Left renal cortex interstitium (tissue), 4 donors: ENCODE measurements around the gene PITPNM1. TPM values are rescaled to one million over a fixed set of nuclear protein-coding genes. Genes with fewer than 3 reads are reported as not detected.
"Not testable (repeated sequence)": the region's sequence is repeated elsewhere in the genome, so short reads cannot be mapped to it uniquely, and the experiment has no call there.

Source experiments
- DNase-seq, 4 donors: peaks; one replicate each; pipeline ENCODE4 v3.0.0-alpha.2; 2013; ENCODE audit warnings: low read depth in 4 of 4, low spot score in 2 of 4, missing footprints in 1 of 4
- polyA plus RNA-seq, 4 donors: library from polyadenylated mRNA; unstranded; fragments of 120-200 nt; gene quantifications; one replicate each; pipeline ENCODE4 v1.2.1, GENCODE V29; 2013; ENCODE audit not compliant: insufficient read length in 4 of 4

PITPNM1 gene
- polyA plus RNA-seq = 10 to 100 TPM; 27.5 to 41.0 (median 37.8) TPM

DNA sequence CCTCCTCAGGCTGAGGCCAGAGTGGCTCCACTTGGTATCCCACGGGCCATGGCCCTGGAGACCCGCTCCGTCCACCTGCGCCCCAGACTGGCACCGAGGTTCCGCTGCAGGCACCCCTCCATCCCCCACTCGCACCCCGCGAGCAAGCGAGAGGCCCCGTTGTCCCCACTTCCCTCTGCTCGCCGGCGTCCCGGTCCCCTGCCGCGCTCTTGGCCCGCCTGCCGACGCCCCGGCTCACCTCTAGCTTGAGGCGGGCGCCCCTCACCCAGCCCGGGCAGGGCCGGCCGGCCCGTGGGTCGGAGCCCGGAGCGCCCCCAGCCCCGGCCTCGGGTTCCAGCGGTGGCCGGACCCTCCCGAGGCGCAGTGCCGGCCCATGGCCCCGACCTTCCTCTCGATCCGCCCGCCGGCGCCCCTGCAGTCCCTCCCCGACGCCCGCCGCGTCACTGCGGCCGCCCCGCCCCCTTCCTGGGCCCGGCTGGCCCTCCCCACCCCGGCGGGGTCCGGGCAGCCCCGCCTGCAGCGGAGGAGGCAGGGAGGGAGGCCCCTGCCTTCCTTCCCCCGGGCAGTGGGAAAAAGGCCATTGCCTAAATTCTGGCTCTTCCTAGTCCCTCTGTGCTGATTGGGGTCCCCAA, at the start of gene PITPNM1:
PITPNM1 (minus strand) TSS at position 414 of the 632 bp plus-strand sequence. CDS start 1,183 bp downstream, outside the sequence.
- no peak for DNase-seq

- not testable (repeated sequence) for DNase-seq
Observed at GRCh38 chr11:67551697-67552096, 46.5 kb upstream of the PITPNM1 start.

- DNase-seq = no peak
Observed at GRCh38 chr11:67551127-67551526, 46.0 kb upstream of the PITPNM1 start.

- no peak for DNase-seq
Observed at GRCh38 chr11:67548555-67549110, 43.5 kb upstream of the PITPNM1 start.

DNA sequence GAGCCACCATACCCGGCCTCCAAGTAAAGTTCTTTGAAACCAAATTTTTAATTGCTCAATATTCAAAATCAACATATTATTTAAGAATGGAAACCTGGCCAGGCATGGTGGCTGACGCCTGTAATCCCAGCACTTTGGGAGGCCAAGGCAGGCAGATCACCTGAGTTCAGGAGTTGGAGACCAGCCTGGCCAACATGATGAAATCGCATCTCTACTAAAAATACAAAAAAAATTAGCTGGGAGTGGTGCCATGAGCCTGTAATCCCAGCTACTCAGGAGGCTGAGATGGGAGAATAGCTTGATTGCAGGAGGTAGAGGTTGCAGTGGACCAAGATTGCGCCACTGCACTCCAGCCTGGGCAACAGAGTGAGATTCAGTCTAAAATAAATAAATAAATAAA, 42.9 kb upstream of the PITPNM1 start:
- not testable (repeated sequence) for DNase-seq

- DNase-seq = no peak
Observed at GRCh38 chr11:67545280-67545679, 40.1 kb upstream of the PITPNM1 start.

DNA sequence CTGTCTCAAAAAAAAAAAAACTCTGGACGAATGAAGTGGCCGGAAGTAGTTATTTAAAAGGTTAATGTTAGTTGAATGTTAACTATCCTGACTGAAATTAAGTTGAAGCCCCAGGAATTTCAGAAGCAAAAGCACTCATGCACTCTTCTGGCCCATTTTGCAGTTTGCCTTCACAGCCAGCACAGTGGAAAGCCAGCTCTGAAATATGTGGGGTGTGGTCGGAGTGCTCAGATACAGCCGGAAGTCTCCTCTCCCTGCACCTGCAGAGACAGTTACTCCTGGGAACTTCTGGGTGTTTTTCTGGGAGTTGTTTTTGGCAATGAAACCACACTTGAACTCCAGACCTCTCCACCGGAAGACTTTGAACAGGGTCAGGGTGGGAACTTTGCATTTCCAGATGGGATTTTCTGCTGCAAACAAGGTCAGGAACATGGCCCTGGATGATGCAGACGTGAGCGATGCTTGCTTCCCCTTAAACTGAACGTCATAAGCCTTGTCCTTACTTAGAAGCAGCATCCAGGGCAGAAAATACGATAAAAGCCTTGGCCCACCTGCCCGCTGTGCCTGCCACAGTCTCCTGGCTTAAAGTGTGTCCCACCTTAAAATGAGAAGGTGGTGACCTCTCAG, 39.6 kb upstream of the PITPNM1 start:
- no peak for DNase-seq

DNA sequence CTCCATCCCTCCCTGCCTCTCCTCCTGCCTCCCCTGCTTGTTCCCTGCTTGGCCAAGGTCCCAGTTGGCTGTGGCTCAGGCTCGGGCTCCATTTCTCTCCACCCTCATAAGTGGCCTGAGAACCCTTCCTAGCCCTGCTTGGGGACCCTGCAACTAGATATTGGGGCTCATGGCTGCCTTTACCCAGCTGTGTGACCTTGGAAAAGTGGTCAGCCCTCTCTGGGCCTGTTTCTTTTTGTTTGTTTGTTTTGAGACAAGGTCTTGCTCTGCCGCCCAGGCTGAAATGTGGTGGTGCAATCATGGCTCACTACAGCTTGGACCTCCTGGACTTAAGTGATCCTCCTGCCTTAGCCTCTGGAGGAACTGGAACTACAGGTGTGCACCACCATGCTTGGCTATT, 38.4 kb upstream of the PITPNM1 start:
- no peak for DNase-seq

- no peak for DNase-seq
Observed at GRCh38 chr11:67542971-67543370, 37.8 kb upstream of the PITPNM1 start.

DNA sequence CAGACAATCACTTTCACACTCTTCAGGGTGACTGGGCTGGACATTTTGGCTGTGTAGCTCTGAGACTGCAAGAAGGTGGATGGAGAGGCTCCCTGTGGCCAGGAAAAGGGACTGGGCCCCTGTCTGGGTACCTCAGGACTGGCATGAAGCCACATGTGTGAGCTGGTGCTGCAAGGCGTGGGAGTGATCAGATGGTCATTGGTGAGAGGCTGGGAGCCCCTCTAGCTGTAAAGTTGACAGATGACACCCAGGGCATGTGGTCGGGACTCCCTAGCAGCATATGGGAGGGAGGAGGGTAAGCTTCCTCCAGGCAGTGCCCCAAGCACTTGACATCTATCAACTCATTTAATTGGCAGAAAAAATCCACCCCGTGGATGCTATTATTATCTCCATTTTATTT, 37.0 kb upstream of the PITPNM1 start:
- no peak for DNase-seq

- no peak for DNase-seq
Observed at GRCh38 chr11:67541198-67541597, 36.0 kb upstream of the PITPNM1 start.

GRCh38 chr11:67539550-67539949, 34.4 kb upstream of the PITPNM1 start:
- DNase-seq = no peak

DNA sequence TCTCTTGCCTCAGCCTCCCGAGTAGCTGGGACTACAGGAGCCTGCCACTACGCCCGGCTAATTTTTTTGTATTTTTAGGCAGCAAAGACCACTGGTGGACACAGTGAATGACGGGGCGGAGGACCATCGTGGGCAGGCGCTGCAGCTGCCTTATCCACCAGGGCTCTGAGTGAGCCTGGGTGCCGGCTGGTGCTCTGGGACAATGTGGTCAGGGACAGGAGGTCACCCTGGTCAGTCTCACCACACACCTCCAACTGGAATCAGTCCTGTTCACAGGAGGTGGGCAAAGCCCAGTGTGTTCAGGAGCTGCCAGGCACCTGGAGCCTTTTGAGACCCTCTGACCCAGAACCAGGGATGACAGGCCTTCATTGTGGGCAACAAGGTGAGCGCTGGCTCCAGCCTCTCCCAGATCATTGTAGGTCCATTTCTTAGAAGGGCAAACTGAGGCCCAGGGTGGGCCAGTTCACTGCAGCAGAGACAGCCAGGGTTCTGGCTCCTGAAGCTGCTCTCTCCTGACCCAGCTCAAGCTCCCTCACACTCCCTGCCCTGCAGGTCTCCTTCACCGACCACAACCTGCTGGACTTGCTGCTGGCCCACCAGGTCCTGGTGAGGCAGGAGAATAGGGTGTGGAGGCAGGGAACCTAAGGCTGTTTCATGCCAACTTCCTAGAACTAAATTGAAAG, 33.8 kb upstream of the PITPNM1 start:
- DNase-seq = no peak

DNA sequence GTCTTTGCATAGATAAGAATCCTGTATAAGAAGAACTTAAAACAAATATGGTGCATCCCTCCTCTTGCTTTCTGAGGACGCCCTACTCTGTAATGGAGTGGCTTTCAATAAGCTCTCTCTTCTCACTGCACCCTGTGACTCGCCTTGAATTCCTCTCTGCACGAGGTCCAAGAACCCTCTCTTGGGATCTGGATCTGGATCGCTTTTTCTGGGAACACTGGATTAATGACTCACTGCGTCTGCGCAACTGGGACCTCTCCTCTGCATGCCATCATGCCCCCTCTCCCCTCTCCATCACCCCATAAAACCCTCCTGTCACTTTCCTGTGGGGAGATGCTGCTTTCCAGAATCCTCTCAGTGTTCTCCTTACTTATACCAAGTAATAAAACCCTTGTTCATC, 33.1 kb upstream of the PITPNM1 start:
- no peak for DNase-seq

DNA sequence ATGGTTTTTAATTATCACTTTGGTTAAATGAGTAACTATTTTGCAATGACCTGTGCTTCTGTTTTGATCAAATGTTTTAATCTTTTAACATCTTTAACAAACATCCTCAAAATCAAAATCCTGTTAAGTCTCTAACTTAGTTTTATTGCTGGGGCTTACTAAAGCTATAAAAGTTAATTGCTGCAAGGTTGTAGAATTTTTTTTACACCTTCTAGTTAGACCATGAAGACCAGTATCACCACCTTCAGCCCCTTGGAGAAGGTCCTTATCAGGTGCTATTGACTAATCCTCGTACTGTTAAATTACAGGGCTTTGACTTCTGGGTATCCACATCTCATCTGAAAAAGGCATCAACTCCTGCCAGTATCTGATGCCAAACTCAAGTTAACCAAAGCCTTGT, 30.4 kb upstream of the PITPNM1 start:
- DNase-seq = no peak

- DNase-seq = no peak
Observed at GRCh38 chr11:67534070-67534679, 29.0 kb upstream of the PITPNM1 start.

- no peak for DNase-seq
Observed at GRCh38 chr11:67532889-67533288, 27.7 kb upstream of the PITPNM1 start.

DNA sequence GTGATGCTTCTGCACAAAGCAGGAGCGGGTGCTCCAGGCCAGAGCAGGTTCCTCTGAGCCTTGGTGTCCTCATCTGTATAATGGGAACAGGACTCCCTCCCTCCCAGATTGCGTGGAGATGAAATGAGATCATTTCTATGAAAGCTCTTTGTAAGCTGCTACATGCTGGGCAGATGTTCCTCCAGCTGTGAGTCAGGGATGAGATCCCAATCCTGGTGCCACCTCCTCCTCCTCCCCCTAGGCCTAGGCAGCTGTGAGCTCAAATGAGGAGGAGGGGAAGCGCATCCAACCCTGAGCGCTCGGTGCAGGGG, 25.1 kb upstream of the PITPNM1 start:
- no peak for DNase-seq

DNA sequence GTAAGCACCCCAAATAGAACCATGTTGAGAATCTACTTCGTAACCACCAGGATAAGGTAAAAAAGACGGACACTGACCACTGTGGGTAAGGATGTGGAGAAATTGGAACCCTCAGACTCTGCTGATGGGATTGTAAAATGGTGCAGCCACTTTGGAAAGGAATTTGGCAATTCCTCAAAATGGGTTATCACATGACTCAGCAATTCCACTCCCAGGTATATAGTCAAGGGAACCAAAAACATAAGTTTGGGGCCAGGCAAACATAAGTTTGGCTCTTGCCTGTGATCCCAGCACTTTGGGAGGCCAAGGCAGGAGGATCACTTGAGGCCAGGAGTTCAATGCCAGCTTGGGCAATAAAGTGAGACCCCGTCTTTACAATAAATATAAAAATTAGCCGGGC, 23.2 kb upstream of the PITPNM1 start:
- DNase-seq = no peak

DNA sequence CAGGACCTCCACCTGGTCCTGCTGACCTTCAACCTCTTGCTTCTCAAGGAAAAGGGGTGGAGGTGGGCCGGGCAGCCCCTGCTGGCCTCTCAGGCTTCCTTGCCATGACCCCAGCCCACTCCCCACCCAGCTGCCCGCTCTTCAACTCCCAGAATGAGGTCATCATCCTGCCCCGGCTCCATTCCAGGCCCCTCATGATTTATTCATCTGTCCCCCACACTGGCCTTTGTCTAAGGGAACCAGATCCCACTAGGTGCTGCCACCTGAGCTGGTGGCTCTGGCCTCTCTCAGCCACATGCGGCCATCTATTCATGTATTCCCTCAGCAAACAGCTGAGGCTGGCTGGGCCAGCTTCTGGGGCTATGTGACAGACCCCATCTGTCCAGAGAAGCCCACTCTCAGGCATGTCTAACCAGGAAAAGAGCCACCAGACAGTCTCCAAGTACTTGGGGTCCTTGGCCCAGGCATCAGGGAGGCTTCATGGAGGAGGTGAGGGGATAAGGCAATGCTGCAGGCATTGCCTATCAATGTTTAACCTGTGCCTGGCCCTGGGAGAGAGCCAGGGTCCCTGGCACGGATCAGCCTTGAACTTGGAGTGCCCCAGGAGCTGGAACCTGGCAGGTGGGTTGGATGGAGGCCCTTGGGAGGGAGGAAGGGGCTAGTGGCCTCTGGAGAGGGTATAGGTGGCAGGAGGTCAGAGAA, 20.3 kb upstream of the PITPNM1 start:
- no peak for DNase-seq

DNA sequence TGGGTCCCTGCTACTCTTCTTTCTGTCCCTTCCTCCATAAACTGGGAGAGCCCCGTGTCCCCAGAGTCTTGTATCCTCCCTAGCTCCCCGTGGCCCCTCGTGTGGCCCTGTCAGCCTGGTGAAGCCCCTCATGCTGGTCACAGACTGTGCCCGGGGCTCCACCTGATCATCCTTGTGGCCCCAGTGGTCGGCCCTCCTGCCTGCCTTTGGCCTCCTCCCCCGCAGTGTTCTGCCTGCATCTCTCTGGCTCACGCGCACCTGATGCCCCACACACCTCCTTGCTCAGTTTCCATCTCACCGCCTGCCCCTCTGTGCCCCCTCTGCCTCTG, 19.3 kb upstream of the PITPNM1 start:
- no peak for DNase-seq
